ENCODE data around the gene PCDHA5.
"Not testable (repeated sequence)": the region's sequence is repeated elsewhere in the genome, so short reads cannot be mapped to it uniquely, and the experiment has no call there.

PCDHA5 gene

GRCh38 chr5:140821375-140822280 is at the start of gene PCDHA5:
TSS of gene PCDHA5 (plus strand) at chr5:140821613.
- no peak for ATAC-seq
- Mint-ChIP-seq H3K27ac (no peak within 1 kb of the TSS), H3K4me1 (no peaks in the 10 kb centered on the region), H3K9me3 (peaks cover 1% of the 10 kb centered on the region), H3K27me3 (peaks cover 15% of the 10 kb centered on the region), H3K4me3 (no peak within 1 kb of the TSS), H3K36me3 (no peaks in the 10 kb centered on the region)

GRCh38 chr5:140780512-140780911 is 40.9 kb upstream of the PCDHA5 start:
- ATAC-seq: no peak
- H3K27ac Mint-ChIP-seq: no peak overlapping the region
- no peaks in the 10 kb centered on the region for H3K4me1 Mint-ChIP-seq
- peaks cover 37% of the 10 kb centered on the region for H3K9me3 Mint-ChIP-seq
- H3K27me3 Mint-ChIP-seq: peaks cover 43% of the 10 kb centered on the region
- H3K36me3 Mint-ChIP-seq: peaks cover 12% of the 10 kb centered on the region
- no peak overlapping the region for H3K4me3 Mint-ChIP-seq

DNA sequence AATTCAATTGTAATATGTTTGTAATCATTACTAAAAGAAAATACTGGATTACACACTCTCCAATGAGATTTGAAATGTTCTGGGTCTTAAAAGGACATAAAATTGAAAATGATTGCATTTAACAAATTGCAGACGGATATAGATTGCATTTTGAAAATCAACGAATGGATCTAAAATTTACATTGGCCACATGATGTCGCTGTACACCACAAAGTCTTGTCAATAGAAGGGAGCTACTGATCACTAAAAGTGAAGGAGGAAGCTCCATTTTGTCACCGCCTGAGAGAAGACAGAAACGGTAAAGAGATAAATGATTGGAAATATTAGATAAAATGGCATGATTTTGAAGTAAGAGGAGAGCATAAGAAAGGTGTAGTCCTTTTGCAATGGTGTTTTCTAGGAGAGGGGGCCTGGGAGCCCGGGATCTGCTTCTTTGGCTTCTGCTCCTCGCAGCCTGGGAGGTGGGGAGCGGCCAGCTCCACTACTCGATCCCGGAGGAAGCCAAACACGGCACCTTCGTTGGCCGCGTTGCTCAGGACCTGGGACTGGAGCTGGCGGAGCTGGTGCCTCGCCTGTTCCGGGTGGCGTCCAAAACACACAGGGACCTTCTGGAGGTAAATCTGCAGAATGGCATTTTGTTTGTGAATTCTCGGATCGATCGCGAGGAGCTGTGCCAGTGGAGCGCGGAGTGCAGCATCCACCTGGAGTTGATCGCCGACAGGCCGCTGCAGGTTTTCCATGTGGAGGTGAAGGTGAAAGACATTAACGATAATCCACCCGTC is 35.3 kb upstream of the PCDHA5 start, which contains the start of gene PCDHA1:
Gene PCDHA1, plus strand, starts transcription at position 236 of the 782 bp plus-strand sequence.
- Mint-ChIP-seq H3K27ac (no peak within 1 kb of the TSS), H3K4me1 (no peaks in the 10 kb centered on the region), H3K9me3 (peaks cover 19% of the 10 kb centered on the region), H3K27me3 (peaks cover 27% of the 10 kb centered on the region), H3K36me3 (no peaks in the 10 kb centered on the region), H3K4me3 (no peak within 1 kb of the TSS)
- ATAC-seq: no peak

DNA sequence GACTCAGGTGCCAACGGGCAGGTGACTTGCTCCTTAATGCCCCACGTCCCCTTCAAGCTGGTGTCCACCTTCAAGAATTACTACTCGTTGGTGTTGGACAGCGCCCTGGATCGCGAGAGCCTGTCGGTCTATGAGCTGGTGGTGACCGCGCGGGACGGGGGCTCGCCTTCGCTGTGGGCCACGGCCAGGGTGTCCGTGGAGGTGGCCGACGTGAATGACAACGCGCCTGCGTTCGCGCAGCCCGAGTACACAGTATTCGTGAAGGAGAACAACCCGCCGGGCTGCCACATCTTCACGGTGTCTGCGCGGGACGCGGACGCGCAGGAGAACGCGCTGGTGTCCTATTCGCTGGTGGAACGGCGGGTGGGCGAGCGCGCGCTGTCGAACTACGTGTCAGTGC is 34.0 kb upstream of the PCDHA5 start:
- H3K36me3 Mint-ChIP-seq, ATAC-seq, H3K27ac Mint-ChIP-seq, H3K4me3 Mint-ChIP-seq, H3K4me1 Mint-ChIP-seq: not testable (repeated sequence)
- Mint-ChIP-seq H3K9me3 (peaks cover 16% of the 10 kb centered on the region), H3K27me3 (peaks cover 32% of the 10 kb centered on the region)

GRCh38 chr5:140787849-140788504 is 33.4 kb upstream of the PCDHA5 start:
- ATAC-seq, H3K27ac Mint-ChIP-seq, H3K4me3 Mint-ChIP-seq, H3K4me1 Mint-ChIP-seq, H3K36me3 Mint-ChIP-seq: not testable (repeated sequence)
- Mint-ChIP-seq H3K9me3 (peaks cover 11% of the 10 kb centered on the region), H3K27me3 (peaks cover 32% of the 10 kb centered on the region)

DNA sequence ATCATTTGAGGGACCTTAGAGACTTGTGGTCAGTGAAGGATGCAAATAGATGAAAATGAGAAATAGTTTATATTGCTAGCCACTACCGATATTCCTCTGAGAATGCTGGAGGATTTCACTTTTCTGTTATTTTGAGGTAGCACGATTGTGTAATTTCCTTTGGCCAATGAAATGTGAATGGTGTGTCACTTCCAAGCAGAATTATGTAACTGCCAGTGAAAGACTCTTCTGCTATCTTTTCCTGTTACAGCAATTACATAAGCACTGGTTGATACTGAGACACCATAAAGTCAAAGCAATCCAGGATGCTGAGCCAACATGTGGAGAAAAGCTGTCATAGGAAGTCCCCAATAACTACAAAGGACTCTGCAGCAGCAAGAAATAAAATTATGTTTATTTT is 30.3 kb upstream of the PCDHA5 start:
- ATAC-seq: no peak
- Mint-ChIP-seq H3K9me3 (peaks cover 9% of the 10 kb centered on the region), H3K4me1 (no peaks in the 10 kb centered on the region), H3K4me3 (no peak overlapping the region), H3K27me3 (peaks cover 26% of the 10 kb centered on the region), H3K27ac (no peak overlapping the region), H3K36me3 (no peaks in the 10 kb centered on the region)

- H3K27ac Mint-ChIP-seq: no peak within 1 kb of the TSS
- peaks cover 5% of the 10 kb centered on the region for H3K9me3 Mint-ChIP-seq
- H3K36me3 Mint-ChIP-seq: no peaks in the 10 kb centered on the region
- peaks cover 26% of the 10 kb centered on the region for H3K27me3 Mint-ChIP-seq
- no peaks in the 10 kb centered on the region for H3K4me1 Mint-ChIP-seq
- no peak for ATAC-seq
- no peak within 1 kb of the TSS for H3K4me3 Mint-ChIP-seq
Measured at GRCh38 chr5:140794595-140795258, 26.7 kb upstream of the PCDHA5 start, which contains the start of gene PCDHA2. TSS of gene PCDHA2 (plus strand) at chr5:140794852.

DNA sequence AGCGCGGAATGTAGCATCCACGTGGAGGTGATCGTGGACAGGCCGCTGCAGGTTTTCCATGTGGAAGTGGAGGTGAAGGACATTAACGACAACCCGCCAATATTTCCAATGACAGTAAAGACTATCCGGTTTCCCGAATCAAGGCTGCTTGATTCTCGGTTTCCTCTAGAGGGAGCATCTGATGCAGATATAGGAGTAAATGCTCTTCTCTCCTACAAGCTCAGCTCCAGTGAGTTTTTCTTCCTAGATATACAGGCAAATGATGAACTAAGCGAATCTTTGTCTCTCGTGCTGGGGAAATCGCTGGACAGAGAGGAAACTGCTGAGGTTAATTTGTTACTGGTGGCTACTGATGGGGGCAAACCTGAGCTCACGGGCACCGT is 26.2 kb upstream of the PCDHA5 start:
- no peak overlapping the region for H3K27ac Mint-ChIP-seq
- no peaks in the 10 kb centered on the region for H3K4me1 Mint-ChIP-seq
- peaks cover 5% of the 10 kb centered on the region for H3K9me3 Mint-ChIP-seq
- no peaks in the 10 kb centered on the region for H3K36me3 Mint-ChIP-seq
- no peak for ATAC-seq
- H3K4me3 Mint-ChIP-seq: no peak overlapping the region
- peaks cover 26% of the 10 kb centered on the region for H3K27me3 Mint-ChIP-seq

- not testable (repeated sequence) for H3K9me3 Mint-ChIP-seq, H3K4me1 Mint-ChIP-seq, ATAC-seq, H3K27ac Mint-ChIP-seq, H3K36me3 Mint-ChIP-seq, H3K4me3 Mint-ChIP-seq
- H3K27me3 Mint-ChIP-seq: peaks cover 22% of the 10 kb centered on the region
Measured at GRCh38 chr5:140796072-140796717, 25.2 kb upstream of the PCDHA5 start.

GRCh38 chr5:140796718-140797095 is 24.7 kb upstream of the PCDHA5 start:
- ATAC-seq: no peak
- peaks cover 17% of the 10 kb centered on the region for H3K27me3 Mint-ChIP-seq
- H3K36me3 Mint-ChIP-seq: no peaks in the 10 kb centered on the region

GRCh38 chr5:140800816-140801493 is 20.5 kb upstream of the PCDHA5 start, which contains the start of gene PCDHA3:
TSS of gene PCDHA3 (plus strand) at chr5:140801057.
- Mint-ChIP-seq H3K9me3 (peaks cover 7% of the 10 kb centered on the region), H3K36me3 (no peaks in the 10 kb centered on the region), H3K4me3 (no peak within 1 kb of the TSS), H3K27me3 (peaks cover 9% of the 10 kb centered on the region), H3K27ac (no peak within 1 kb of the TSS), H3K4me1 (no peaks in the 10 kb centered on the region)
- no peak for ATAC-seq

More at GRCh38 chr5:140796718-140797095, 24.7 kb upstream of the PCDHA5 start:
- Mint-ChIP-seq H3K4me1 (no peaks in the 10 kb centered on the region), H3K9me3 (peaks cover 5% of the 10 kb centered on the region), H3K27ac (no peak overlapping the region), H3K4me3 (no peak overlapping the region)

DNA sequence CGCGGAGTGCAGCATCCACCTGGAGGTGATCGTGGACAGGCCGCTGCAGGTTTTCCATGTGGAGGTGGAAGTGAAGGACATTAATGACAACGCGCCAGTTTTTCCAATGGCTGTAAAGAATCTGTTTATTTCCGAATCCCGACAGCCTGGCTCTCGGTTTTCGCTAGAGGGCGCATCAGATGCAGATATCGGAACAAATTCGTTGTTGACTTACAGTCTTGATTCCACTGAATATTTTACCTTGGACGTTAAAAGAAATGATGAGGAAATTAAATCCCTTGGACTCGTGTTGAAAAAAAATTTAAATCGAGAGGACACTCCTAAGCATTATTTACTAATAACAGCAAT is 19.9 kb upstream of the PCDHA5 start:
- no peak overlapping the region for H3K27ac Mint-ChIP-seq
- H3K4me1 Mint-ChIP-seq: no peaks in the 10 kb centered on the region
- H3K9me3 Mint-ChIP-seq: peaks cover 7% of the 10 kb centered on the region
- peaks cover 9% of the 10 kb centered on the region for H3K27me3 Mint-ChIP-seq
- ATAC-seq: no peak
- no peaks in the 10 kb centered on the region for H3K36me3 Mint-ChIP-seq
- no peak overlapping the region for H3K4me3 Mint-ChIP-seq

- H3K36me3 Mint-ChIP-seq, H3K27ac Mint-ChIP-seq, H3K4me1 Mint-ChIP-seq, H3K27me3 Mint-ChIP-seq, H3K9me3 Mint-ChIP-seq, H3K4me3 Mint-ChIP-seq, ATAC-seq: not testable (repeated sequence)
Measured at GRCh38 chr5:140802381-140802780, 19.0 kb upstream of the PCDHA5 start.

DNA sequence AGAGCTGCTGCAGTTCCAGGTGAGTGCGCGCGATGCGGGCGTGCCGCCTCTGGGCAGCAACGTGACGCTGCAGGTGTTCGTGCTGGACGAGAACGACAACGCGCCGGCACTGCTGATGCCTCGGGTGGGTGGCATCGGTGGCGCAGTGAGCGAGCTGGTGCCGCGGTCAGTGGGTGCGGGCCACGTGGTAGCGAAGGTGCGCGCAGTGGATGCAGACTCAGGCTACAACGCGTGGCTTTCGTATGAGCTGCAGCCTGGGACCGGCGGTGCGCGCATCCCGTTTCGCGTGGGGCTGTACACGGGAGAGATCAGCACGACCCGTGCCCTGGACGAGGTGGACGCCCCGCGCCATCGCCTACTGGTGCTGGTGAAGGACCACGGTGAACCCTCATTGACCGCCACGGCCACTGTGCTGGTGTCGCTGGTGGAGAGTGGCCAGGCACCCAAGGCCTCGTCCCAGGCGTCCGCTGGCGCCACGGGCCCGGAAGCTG is 18.6 kb upstream of the PCDHA5 start:
- peaks cover 7% of the 10 kb centered on the region for H3K9me3 Mint-ChIP-seq
- no peak overlapping the region for H3K4me3 Mint-ChIP-seq
- no peak overlapping the region for H3K27ac Mint-ChIP-seq
- ATAC-seq: no peak
- H3K36me3 Mint-ChIP-seq: no peaks in the 10 kb centered on the region
- peaks cover 9% of the 10 kb centered on the region for H3K27me3 Mint-ChIP-seq
- H3K4me1 Mint-ChIP-seq: no peaks in the 10 kb centered on the region

Measured in stimulated activated memory B cell treated with anti-CD40 and anti-IgM and Interleukin-4, amounts not matched to agents 10 μg/mL and 1 μg/mL and 100 μg/mL, for 72 hours (primary cell).